ENCODE measurements around the gene RAD18. TPM values are rescaled to one million over a fixed set of nuclear protein-coding genes. Genes with fewer than 3 reads are reported as not detected.

The RAD18 gene
- polyA plus RNA-seq, 1 of the 3 experiments (the other 2 are of a cell fraction), result 5.7 TPM

DNA sequence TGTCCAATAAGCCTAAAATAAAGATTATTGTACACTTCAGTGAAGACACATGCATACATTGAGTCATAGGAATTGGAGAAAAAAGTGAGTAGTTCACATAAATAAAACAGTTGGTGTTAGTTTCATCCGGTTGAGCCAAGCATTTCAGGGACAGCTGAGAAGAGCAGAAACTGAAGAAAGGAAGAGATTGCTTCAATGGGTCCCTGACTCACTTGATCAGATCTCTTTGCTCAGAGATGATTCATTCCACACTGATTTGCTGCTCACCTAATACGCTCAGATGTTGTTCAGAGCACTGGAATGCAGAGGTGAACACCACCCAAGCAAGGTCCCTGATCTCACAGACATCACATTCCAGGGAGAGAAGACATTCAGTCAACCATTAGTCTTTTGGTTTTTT lies 93.7 kb downstream of the RAD18 start:
- POLR2A ChIA-PET, result no interaction called here
- CTCF ChIA-PET, result no interaction called here
- WGBS (ENCODE audit: low lambda C conversion rate), result 9% methylated on average over 2 of the region's 2 CpGs

More for the DNA sequence above, 93.7 kb downstream of the RAD18 start:
- TF ChIP-seq JUND (IDR thresholded peaks at IDR 0.05) (peak; percentile 95), RXRA (IDR thresholded peaks at IDR 0.05; ENCODE audit: borderline replicate concordance, low read depth) (peak; percentile 66; the same call in 1 of the 2 replicates), EP300 (IDR thresholded peaks at IDR 0.05; ENCODE audit: borderline replicate concordance in 1 of 2, low read depth in 1 of 2, low read length in 1 of 2) (peak; percentile 5 to 87; a peak in 1 of 4 replicates), CHD2 (IDR thresholded peaks at IDR 0.05; ENCODE audit: low read length, partially characterized antibody) (no peak), MEF2A (IDR thresholded peaks at IDR 0.05; ENCODE audit: borderline replicate concordance, low read depth) (peak; percentile 47; the same call in 1 of the 2 replicates), POLR2AphosphoS5 (IDR thresholded peaks at IDR 0.05; ENCODE audit: low read depth, low read length) (peak; percentile 76; the same call in 1 of the 2 replicates), TEAD4 (IDR thresholded peaks at IDR 0.05; ENCODE audit: borderline replicate concordance, insufficient read depth) (peak; percentile 88; the same call in 1 of the 2 replicates), FOSL2 (IDR thresholded peaks at IDR 0.05; ENCODE audit: borderline replicate concordance, low read depth) (peak; percentile 97), SIN3A (IDR thresholded peaks at IDR 0.05; ENCODE audit: borderline replicate concordance, low read depth, low read length) (no peak), SMC3 (IDR thresholded peaks at IDR 0.05; ENCODE audit: low read depth, low read length) (no peak), ELF1 (IDR thresholded peaks at IDR 0.05) (no peak), TCF12 (IDR thresholded peaks at IDR 0.05) (peak; percentile 85), EZH2phosphoT487 (IDR thresholded peaks at IDR 0.05; ENCODE audit: borderline replicate concordance, low read depth) (no peak), NFIC (IDR thresholded peaks at IDR 0.05; ENCODE audit: borderline replicate concordance) (peak; percentile 21), FOXJ3 (CRISPR knock-in tag; IDR thresholded peaks at IDR 0.05) (no peak)
- TF ChIP-seq, protein P1, sequence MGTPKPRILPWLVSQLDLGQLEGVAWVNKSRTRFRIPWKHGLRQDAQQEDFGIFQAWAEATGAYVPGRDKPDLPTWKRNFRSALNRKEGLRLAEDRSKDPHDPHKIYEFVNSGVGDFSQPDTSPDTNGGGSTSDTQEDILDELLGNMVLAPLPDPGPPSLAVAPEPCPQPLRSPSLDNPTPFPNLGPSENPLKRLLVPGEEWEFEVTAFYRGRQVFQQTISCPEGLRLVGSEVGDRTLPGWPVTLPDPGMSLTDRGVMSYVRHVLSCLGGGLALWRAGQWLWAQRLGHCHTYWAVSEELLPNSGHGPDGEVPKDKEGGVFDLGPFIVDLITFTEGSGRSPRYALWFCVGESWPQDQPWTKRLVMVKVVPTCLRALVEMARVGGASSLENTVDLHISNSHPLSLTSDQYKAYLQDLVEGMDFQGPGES (IDR thresholded peaks at IDR 0.05; ENCODE audit: low read depth, low read length), result no peak
- TF ChIP-seq, protein P2, sequence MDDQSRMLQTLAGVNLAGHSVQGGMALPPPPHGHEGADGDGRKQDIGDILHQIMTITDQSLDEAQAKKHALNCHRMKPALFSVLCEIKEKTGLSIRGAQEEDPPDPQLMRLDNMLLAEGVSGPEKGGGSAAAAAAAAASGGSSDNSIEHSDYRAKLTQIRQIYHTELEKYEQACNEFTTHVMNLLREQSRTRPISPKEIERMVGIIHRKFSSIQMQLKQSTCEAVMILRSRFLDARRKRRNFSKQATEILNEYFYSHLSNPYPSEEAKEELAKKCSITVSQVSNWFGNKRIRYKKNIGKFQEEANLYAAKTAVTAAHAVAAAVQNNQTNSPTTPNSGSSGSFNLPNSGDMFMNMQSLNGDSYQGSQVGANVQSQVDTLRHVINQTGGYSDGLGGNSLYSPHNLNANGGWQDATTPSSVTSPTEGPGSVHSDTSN (IDR thresholded peaks at IDR 0.05), result peak; percentile 80; the same call in 1 of the 2 replicates
- TF ChIP-seq, protein P3, sequence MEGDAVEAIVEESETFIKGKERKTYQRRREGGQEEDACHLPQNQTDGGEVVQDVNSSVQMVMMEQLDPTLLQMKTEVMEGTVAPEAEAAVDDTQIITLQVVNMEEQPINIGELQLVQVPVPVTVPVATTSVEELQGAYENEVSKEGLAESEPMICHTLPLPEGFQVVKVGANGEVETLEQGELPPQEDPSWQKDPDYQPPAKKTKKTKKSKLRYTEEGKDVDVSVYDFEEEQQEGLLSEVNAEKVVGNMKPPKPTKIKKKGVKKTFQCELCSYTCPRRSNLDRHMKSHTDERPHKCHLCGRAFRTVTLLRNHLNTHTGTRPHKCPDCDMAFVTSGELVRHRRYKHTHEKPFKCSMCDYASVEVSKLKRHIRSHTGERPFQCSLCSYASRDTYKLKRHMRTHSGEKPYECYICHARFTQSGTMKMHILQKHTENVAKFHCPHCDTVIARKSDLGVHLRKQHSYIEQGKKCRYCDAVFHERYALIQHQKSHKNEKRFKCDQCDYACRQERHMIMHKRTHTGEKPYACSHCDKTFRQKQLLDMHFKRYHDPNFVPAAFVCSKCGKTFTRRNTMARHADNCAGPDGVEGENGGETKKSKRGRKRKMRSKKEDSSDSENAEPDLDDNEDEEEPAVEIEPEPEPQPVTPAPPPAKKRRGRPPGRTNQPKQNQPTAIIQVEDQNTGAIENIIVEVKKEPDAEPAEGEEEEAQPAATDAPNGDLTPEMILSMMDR (IDR thresholded peaks at IDR 0.05), result no peak
- Histone ChIP-seq H3K9me2 (no peaks in the 10 kb centered on the region), H2AFZ (ENCODE audit: low read depth) (peak overlapping the region; percentile 73; the same call in 1 of the 2 replicates), H3K79me2 (ENCODE audit: insufficient read depth) (no peaks in the 10 kb centered on the region), H3K4me1 (ENCODE audit: control insufficient read depth in 1 of 2, insufficient read depth in 2 of 2, low read depth in 1 of 2, low read length in 1 of 2) (peaks cover 0 to 22% of the 10 kb centered on the region in 2 experiments; a peak in 3 of 4 replicates), H4K20me1 (ENCODE audit: insufficient read depth) (no peaks in the 10 kb centered on the region), H3K27me3 (ENCODE audit: insufficient read depth) (no peaks in the 10 kb centered on the region), H3K27ac (ENCODE audit: low read depth in 2 of 2, low read length in 1 of 2) (peak overlapping the region; percentile 39 to 92; a peak in 3 of 4 replicates), H3K36me3 (replicated peaks in 1 of 2; ENCODE audit: control insufficient read depth in 1 of 2, insufficient read depth in 2 of 2, low read length in 1 of 2) (no peaks in the 10 kb centered on the region), H3K9me3 (no peaks in the 10 kb centered on the region), H3F3A (replicated peaks; ENCODE audit: insufficient read depth) (peaks cover 26% of the 10 kb centered on the region), H3K9ac (peak overlapping the region; percentile 61), H3K4me2 (peak overlapping the region; percentile 57; the same call in 1 of the 2 replicates), H3K4me3 (ENCODE audit: low read depth in 2 of 2, low read length in 1 of 2) (peak overlapping the region in 1 of 2 experiments; percentile 18; a peak in 1 of 4 replicates)
- no peak for DNase-seq

Data from SK-N-SH (cell line).